HCT116 (cell line): ENCODE results near the gene ASPN. TPM values are rescaled to one million over a fixed set of nuclear protein-coding genes. Genes with fewer than 3 reads are reported as not detected.

Experiments used
- ATAC-seq: fragments of 200-7000 bp; cut with Tn5 transposase; 2 replicates; pipeline ENCODE4 v1.9.1; 2020; ENCODE audit warnings: mild to moderate bottlenecking, moderate library complexity
- BruUV-seq: library from RNA; stranded (reverse); fragments of 400-500 nt; replicated peaks from 2 replicates; lab custom pipeline; 2021; lab: Mats Ljungman, UMichigan
- CTCF ChIA-PET: fragments of 300-600 bp; sonication (Branson Sonifier 250); formaldehyde crosslinking; loops from one replicate; lab custom pipeline; 2021; ENCODE audit warnings: antibody characterized with exemption; lab: Charles Lee
- POLR2A ChIA-PET: fragments of 300-600, 350-600 bp; sonication (Branson Sonifier 250); formaldehyde crosslinking; loops from one replicate; lab custom pipeline; 2021; ENCODE audit warnings: antibody characterized with exemption; lab: Charles Lee
- RAD21 ChIA-PET, 2 experiments: fragments of 300-600 bp; sonication (Branson Sonifier 250); formaldehyde crosslinking; loops; one replicate each; lab custom pipeline; 2023; ENCODE audit warnings: low total read pairs in 2 of 2; ENCODE audit not compliant: uncharacterized antibody in 2 of 2, unreplicated experiment in 2 of 2, low non-redundant PET in 1 of 2; lab: Charles Lee
- DNase-seq: peaks from one replicate; pipeline ENCODE4 v3.0.0-alpha.2; 2010; ENCODE audit warnings: low read depth, low spot score
- H2AFZ ChIP-seq: fragments of 200-600 bp; shearing (Covaris generic), sonication (generic); 2 replicates; pipeline ENCODE4 v1.6.1; 2017; ENCODE audit warnings: low read depth, mixed run types, mixed read lengths, antibody characterized with exemption, low read length; ENCODE audit not compliant: poor library complexity, severe bottlenecking
- H3K27ac ChIP-seq: 2 replicates; pipeline ENCODE4 v1.5.1; 2012; ENCODE audit warnings: low read depth, low read length
- H3K27me3 ChIP-seq: fragments of 200-600 bp; sonication (generic); 2 replicates; pipeline ENCODE4 v1.6.1; 2016; ENCODE audit warnings: mixed run types, low read length, mixed read lengths; ENCODE audit not compliant: insufficient read depth
- H3K36me3 ChIP-seq, 2 experiments: fragments of 200-500 bp in 1 of 2; fragments of 200-600 bp in 1 of 2; sonication (Bioruptor generic) in 1 of 2; sonication (generic) in 1 of 2; 2 replicates each; pipeline versions ENCODE4 v1.5.1 to v1.6.1; 2014 to 2016; ENCODE audit warnings: low read length in 2 of 2, inconsistent platforms in 1 of 2, mixed read lengths in 1 of 2, mixed run types in 1 of 2; ENCODE audit not compliant: insufficient read depth in 2 of 2, control insufficient read depth in 1 of 2
- H3K4me1 ChIP-seq, 2 experiments: fragments of 200-600 bp in 1 of 2; sonication (generic) in 1 of 2; 2 replicates each; pipeline versions ENCODE4 v1.5.1 to v1.6.1; 2012 to 2017; ENCODE audit warnings: low read length in 2 of 2, inconsistent platforms in 1 of 2, mild to moderate bottlenecking in 1 of 2, mixed read lengths in 1 of 2, mixed run types in 1 of 2, moderate library complexity in 1 of 2; ENCODE audit not compliant: insufficient read depth in 2 of 2, control insufficient read depth in 1 of 2
- H3K4me2 ChIP-seq: fragments of 200-600 bp; sonication (generic); 2 replicates; pipeline ENCODE4 v1.6.1; 2017; ENCODE audit warnings: mixed run types, low read length, mixed read lengths
- H3K4me3 ChIP-seq, 2 experiments: fragments of 200-600 bp in 1 of 2; sonication (generic) in 1 of 2; replicated peaks in 1 of 2; 2 replicates each; pipeline ENCODE4 v1.5.1; 2011 to 2016; ENCODE audit warnings: low read length in 2 of 2, control low read depth in 1 of 2, low read depth in 1 of 2, mild to moderate bottlenecking in 1 of 2, mixed read lengths in 1 of 2, mixed run types in 1 of 2
- H3K79me2 ChIP-seq: fragments of 200-600 bp; sonication (generic); 2 replicates; pipeline ENCODE4 v1.6.1; 2017; ENCODE audit warnings: mild to moderate bottlenecking, mixed run types, low read length, moderate library complexity, mixed read lengths; ENCODE audit not compliant: insufficient read depth
- H3K9ac ChIP-seq: fragments of 200-600 bp; sonication (generic); 2 replicates; pipeline ENCODE4 v1.6.1; 2016; ENCODE audit warnings: low read length, mixed read lengths
- H3K9me2 ChIP-seq: fragments of 200-600 bp; sonication (generic), shearing (Covaris generic); 2 replicates; pipeline ENCODE4 v1.6.1; 2017; ENCODE audit warnings: mixed run types, mild to moderate bottlenecking, moderate library complexity; ENCODE audit not compliant: insufficient read depth
- H3K9me3 ChIP-seq, 2 experiments: fragments of 200-500 bp in 1 of 2; fragments of 200-600 bp in 1 of 2; sonication (Bioruptor generic) in 1 of 2; sonication (generic) in 1 of 2; 2 replicates each; pipeline ENCODE4 v1.6.1; 2014 to 2017; ENCODE audit warnings: low read length in 2 of 2, mixed read lengths in 2 of 2, inconsistent platforms in 1 of 2, low read depth in 1 of 2, mild to moderate bottlenecking in 1 of 2, mixed run types in 1 of 2, moderate library complexity in 1 of 2; ENCODE audit not compliant: control insufficient read depth in 1 of 2, insufficient read depth in 1 of 2
- H4K20me1 ChIP-seq: fragments of 200-600 bp; sonication (generic), shearing (Covaris generic); 2 replicates; pipeline ENCODE4 v1.6.1; 2017; ENCODE audit warnings: mixed run types, mild to moderate bottlenecking, moderate library complexity; ENCODE audit not compliant: insufficient read depth
- ATF3 ChIP-seq: IDR thresholded peaks from 2 replicates; pipeline ENCODE4 v1.6.1; 2012
- CEBPB ChIP-seq: IDR thresholded peaks from 2 replicates; pipeline ENCODE4 v1.6.1; 2012; ENCODE audit warnings: low read depth
- ELF1 ChIP-seq: IDR thresholded peaks from 2 replicates; pipeline ENCODE4 v1.6.1; 2012; ENCODE audit warnings: low read depth, borderline replicate concordance
- EZH2 ChIP-seq: fragments of 200-600 bp; sonication (generic); IDR thresholded peaks from 2 replicates; pipeline ENCODE4 v1.6.1; 2017; ENCODE audit warnings: antibody characterized with exemption, mixed run types
- FOSL1 ChIP-seq: IDR thresholded peaks from 2 replicates; pipeline ENCODE4 v1.6.1; 2012; ENCODE audit warnings: low read depth
- JUND ChIP-seq: IDR thresholded peaks from 2 replicates; pipeline ENCODE4 v1.6.1; 2012
- MAX ChIP-seq: IDR thresholded peaks from 2 replicates; pipeline ENCODE4 v1.6.1; 2012
- POLR2A ChIP-seq: IDR thresholded peaks from 2 replicates; pipeline ENCODE4 v1.7.0; 2011; ENCODE audit warnings: borderline replicate concordance; ENCODE audit not compliant: insufficient read depth, insufficient read length; ENCODE audit errors: extremely low read depth
- POLR2AphosphoS5 ChIP-seq: IDR thresholded peaks from 2 replicates; pipeline ENCODE4 v1.6.1; 2011; ENCODE audit warnings: mild to moderate bottlenecking, low read depth, low read length, moderate library complexity
- RAD21 ChIP-seq: IDR thresholded peaks from 2 replicates; pipeline ENCODE4 v1.6.1; 2012; ENCODE audit warnings: low read depth, mild to moderate bottlenecking
- SIN3A ChIP-seq: IDR thresholded peaks from 2 replicates; pipeline ENCODE4 v1.6.1; 2012; ENCODE audit warnings: low read depth
- SRF ChIP-seq: IDR thresholded peaks from 2 replicates; pipeline ENCODE4 v1.6.1; 2012; ENCODE audit warnings: low read depth
- YY1 ChIP-seq: IDR thresholded peaks from 2 replicates; pipeline ENCODE4 v1.6.1; 2011; ENCODE audit warnings: low read length, low read depth, moderate library complexity, mild to moderate bottlenecking; ENCODE audit not compliant: insufficient replicate concordance; ENCODE audit errors: extremely low read depth
- ZNF274 ChIP-seq: fragments of 200-500 bp; sonication (Bioruptor generic); IDR thresholded peaks from 2 replicates; pipeline ENCODE4 v1.6.1; 2014; ENCODE audit warnings: mild to moderate bottlenecking, low read depth, low read length, inconsistent platforms
- intact Hi-C: fragments of 100-400 bp; cut with micrococcal nuclease; formaldehyde crosslinking; loops from 2 replicates; pipeline ENCODE4 v1.10.0; 2022
- total RNA-seq: library from RNA; stranded (reverse); gene quantifications from one replicate; pipeline ENCODE4 v1.2.1, GENCODE V29; 2021; ENCODE audit not compliant: unreplicated experiment
- TF ChIP-seq, protein P1 (sequence below), 3 experiments: fragments of 200-600 bp in 1 of 3; sonication (generic) in 1 of 3; IDR thresholded peaks in 2 of 3; conservative IDR thresholded peaks in 1 of 3; 2 replicates each; pipeline ENCODE4 v1.5.1; 2012 to 2017; ENCODE audit warnings: low read depth in 2 of 3, low read length in 2 of 3, antibody characterized with exemption in 1 of 3, borderline replicate concordance in 1 of 3, control low read depth in 1 of 3, mild to moderate bottlenecking in 1 of 3, mixed read lengths in 1 of 3, mixed run types in 1 of 3, moderate library complexity in 1 of 3; ENCODE audit not compliant: insufficient read depth in 1 of 3

ASPN gene
- total RNA-seq, 1 experiment from 2014 or later, result not detected

DNA sequence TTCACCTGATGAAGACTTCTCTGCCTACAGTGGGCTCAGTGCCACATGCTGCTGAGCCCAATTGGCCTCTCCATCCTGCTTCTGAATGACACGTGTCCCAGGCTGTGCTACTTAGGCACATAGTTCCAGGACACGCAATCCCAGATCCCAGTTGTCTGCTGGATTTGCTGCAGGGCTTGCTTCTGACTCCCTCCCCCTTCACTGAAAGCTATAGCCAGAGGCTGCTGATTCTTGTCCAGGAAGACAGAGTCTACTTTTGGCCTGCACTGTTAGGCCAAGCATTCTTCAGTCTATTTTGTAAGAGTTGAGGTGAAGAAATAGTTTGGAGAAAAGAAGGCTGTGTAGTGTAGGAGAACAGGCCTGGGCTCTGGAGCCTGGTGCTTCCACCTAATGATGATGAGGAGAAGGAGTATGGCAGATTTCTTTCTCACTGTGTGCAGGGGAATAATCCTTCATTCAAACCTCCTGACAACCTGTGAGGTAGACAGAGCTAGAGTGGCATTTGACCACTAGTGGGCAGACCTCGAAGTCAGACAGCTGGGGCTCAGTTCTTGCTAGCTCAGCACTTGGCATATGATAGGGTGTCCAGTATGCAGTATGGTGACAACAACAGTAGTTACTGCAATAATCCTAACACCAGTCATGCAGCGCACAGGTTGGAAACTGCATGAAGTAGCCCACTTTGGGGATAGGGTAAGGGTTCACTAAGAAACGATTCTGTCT, 19.5 kb upstream of the ASPN start:
- no peak overlapping the region for H2AFZ ChIP-seq
- no peak overlapping the region for H3K4me3 ChIP-seq
- H3K27me3 ChIP-seq, result no peaks in the 10 kb centered on the region
- H3K4me1 ChIP-seq, result peaks cover 0 to 11% of the 10 kb centered on the region in 2 experiments; a peak in 3 of 4 replicates
- H3K4me2 ChIP-seq, result no peak overlapping the region
- intact Hi-C loops, result loop anchor here (1.0 kb wide), 1 partner anchor 132 kb away; no protein-coding TSS in a partner anchor
- DNase-seq, result peak; percentile 52
- no peaks in the 10 kb centered on the region for H3K36me3 ChIP-seq
- H3K27ac ChIP-seq, result no peak overlapping the region
- no peak overlapping the region for H3K9ac ChIP-seq
- no TSS peak for BruUV-seq
- ATAC-seq, result peak; percentile 99
- no peaks in the 10 kb centered on the region for H3K9me3 ChIP-seq
- H3K9me2 ChIP-seq, result no peaks in the 10 kb centered on the region
- no peaks in the 10 kb centered on the region for H3K79me2 ChIP-seq
- H4K20me1 ChIP-seq, result no peaks in the 10 kb centered on the region
- ChIA-PET CTCF (interaction anchor here (0.8 to 1.5 kb wide), 9 partner anchors 10 to 363 kb away, joined by 3 to 8 read pairs (median 4); no protein-coding TSS in a partner anchor), POLR2A (no interaction called here), RAD21 (no interaction called here)
- TF ChIP-seq RAD21 (peak; percentile 41; the same call in 1 of the 2 replicates), SRF (no peak)
- TF ChIP-seq, protein P1, sequence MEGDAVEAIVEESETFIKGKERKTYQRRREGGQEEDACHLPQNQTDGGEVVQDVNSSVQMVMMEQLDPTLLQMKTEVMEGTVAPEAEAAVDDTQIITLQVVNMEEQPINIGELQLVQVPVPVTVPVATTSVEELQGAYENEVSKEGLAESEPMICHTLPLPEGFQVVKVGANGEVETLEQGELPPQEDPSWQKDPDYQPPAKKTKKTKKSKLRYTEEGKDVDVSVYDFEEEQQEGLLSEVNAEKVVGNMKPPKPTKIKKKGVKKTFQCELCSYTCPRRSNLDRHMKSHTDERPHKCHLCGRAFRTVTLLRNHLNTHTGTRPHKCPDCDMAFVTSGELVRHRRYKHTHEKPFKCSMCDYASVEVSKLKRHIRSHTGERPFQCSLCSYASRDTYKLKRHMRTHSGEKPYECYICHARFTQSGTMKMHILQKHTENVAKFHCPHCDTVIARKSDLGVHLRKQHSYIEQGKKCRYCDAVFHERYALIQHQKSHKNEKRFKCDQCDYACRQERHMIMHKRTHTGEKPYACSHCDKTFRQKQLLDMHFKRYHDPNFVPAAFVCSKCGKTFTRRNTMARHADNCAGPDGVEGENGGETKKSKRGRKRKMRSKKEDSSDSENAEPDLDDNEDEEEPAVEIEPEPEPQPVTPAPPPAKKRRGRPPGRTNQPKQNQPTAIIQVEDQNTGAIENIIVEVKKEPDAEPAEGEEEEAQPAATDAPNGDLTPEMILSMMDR (IDR thresholded peaks at IDR 0.05 in 2 of 3, conservative IDR thresholded peaks at IDR 0.05 in 1 of 3; ENCODE audit: borderline replicate concordance in 1 of 3, insufficient read depth in 1 of 3, low read depth in 2 of 3, low read length in 2 of 3), result peak; percentile 46 to 88 (median 85); a peak in 5 of 6 replicates

GRCh38 chr9:92500725-92501124, 18.4 kb upstream of the ASPN start:
- no peak overlapping the region for H3K27ac ChIP-seq
- CTCF ChIA-PET, result no interaction called here
- no peaks in the 10 kb centered on the region for H3K27me3 ChIP-seq
- no TSS peak for BruUV-seq
- POLR2A ChIA-PET, result no interaction called here
- H3K4me1 ChIP-seq, result peaks cover 0 to 2% of the 10 kb centered on the region in 2 experiments; a peak in 3 of 4 replicates
- no peaks in the 10 kb centered on the region for H3K9me2 ChIP-seq
- DNase-seq (no peak), ATAC-seq (no peak)
- RAD21 ChIA-PET, result no interaction called here
- no peak overlapping the region for H3K4me2 ChIP-seq
- no peaks in the 10 kb centered on the region for H3K79me2 ChIP-seq
- no peaks in the 10 kb centered on the region for H3K9me3 ChIP-seq
- no peak overlapping the region for H2AFZ ChIP-seq
- intact Hi-C loops, result no loop called here
- no peak overlapping the region for H3K9ac ChIP-seq
- no peaks in the 10 kb centered on the region for H4K20me1 ChIP-seq
- no peaks in the 10 kb centered on the region for H3K36me3 ChIP-seq
- H3K4me3 ChIP-seq, result no peak overlapping the region
- TF ChIP-seq, protein P1 (IDR thresholded peaks at IDR 0.05 in 2 of 3, conservative IDR thresholded peaks at IDR 0.05 in 1 of 3; ENCODE audit: borderline replicate concordance in 1 of 3, insufficient read depth in 1 of 3, low read depth in 2 of 3, low read length in 2 of 3), result no peak
- no peak for TF ChIP-seq EZH2
- no peak for TF ChIP-seq CEBPB
- no peak for TF ChIP-seq ZNF274
- no peak for TF ChIP-seq JUND
- no peak for TF ChIP-seq FOSL1
- TF ChIP-seq MAX, result no peak
- no peak for TF ChIP-seq RAD21
- TF ChIP-seq YY1, result no peak
- TF ChIP-seq POLR2AphosphoS5, result no peak
- no peak for TF ChIP-seq SIN3A
- TF ChIP-seq POLR2A, result no peak
- no peak for TF ChIP-seq ELF1
- no peak for TF ChIP-seq ATF3
